Neuron (in vitro differentiated cells): ENCODE measurements around the gene RAD51B.
"Not testable (repeated sequence)": the region's sequence is repeated elsewhere in the genome, so short reads cannot be mapped to it uniquely, and the experiment has no call there.

Source experiments
- H2AFZ ChIP-seq: one replicate; pipeline ENCODE4 v1.6.1; 2013; ENCODE audit warnings: low read depth, mild to moderate bottlenecking, inconsistent platforms, low read length, moderate library complexity
- H3K27me3 ChIP-seq: one replicate; pipeline ENCODE4 v1.6.1; 2013; ENCODE audit warnings: low read length; ENCODE audit not compliant: insufficient read depth
- H3K36me3 ChIP-seq: one replicate; pipeline ENCODE4 v1.6.1; 2013; ENCODE audit warnings: low read length; ENCODE audit not compliant: insufficient read depth
- H3K4me1 ChIP-seq: one replicate; pipeline ENCODE4 v1.6.1; 2013; ENCODE audit warnings: low read length; ENCODE audit not compliant: insufficient read depth
- H3K4me3 ChIP-seq: 2 replicates; pipeline ENCODE4 v1.5.1; 2013; ENCODE audit warnings: mild to moderate bottlenecking, low read length, moderate library complexity
- H3K9me3 ChIP-seq: one replicate; pipeline ENCODE4 v1.6.1; 2013; ENCODE audit warnings: low read length

Gene RAD51B

DNA sequence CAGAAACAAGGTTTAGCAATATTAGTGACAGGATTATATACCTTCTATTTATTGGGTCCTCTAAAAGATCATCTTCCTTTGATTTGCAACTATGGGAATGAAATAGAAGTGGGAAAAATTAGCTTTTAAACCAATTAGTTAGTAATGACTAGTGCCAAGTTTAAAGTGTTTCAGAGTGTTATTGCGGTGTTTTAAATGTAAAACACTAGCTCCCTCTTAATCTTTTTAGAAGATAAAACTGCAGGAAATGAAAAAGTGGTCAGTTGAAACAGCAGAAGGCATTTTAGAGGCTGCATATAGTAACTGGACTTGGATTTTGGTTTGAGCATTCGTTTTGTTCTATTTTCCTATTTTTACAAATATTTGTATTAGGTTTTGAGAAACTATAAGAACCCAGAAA, 286.2 kb downstream of the RAD51B start:
- Histone ChIP-seq H3K36me3 (no peaks in the 10 kb centered on the region), H2AFZ (no peak overlapping the region), H3K4me3 (no peak overlapping the region), H3K9me3 (peaks cover 6% of the 10 kb centered on the region), H3K4me1 (peaks cover 22% of the 10 kb centered on the region), H3K27me3 (no peaks in the 10 kb centered on the region)

DNA sequence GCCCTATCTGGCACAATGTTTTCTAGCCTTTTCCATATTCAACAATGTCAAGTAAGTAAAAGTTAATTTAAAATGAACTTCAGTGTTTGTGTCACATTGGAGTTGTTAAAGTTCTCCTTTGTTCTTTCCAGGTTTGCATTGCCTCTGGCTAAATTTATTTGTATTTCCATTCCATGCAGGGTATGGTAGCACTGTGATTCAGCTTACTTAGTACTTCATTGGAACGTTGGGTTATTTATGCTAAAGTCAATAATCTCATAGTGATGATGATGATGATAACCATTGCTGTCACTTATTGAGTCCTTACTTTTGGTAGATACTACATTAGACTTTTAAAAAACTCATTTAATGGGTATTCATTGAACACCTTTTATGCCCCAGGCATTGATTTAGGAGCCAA, 286.9 kb downstream of the RAD51B start:
- H3K27me3 ChIP-seq: no peaks in the 10 kb centered on the region
- H3K9me3 ChIP-seq: peaks cover 6% of the 10 kb centered on the region
- H3K4me3 ChIP-seq: no peak overlapping the region
- H3K36me3 ChIP-seq: no peaks in the 10 kb centered on the region
- no peak overlapping the region for H2AFZ ChIP-seq
- H3K4me1 ChIP-seq: peaks cover 28% of the 10 kb centered on the region

DNA sequence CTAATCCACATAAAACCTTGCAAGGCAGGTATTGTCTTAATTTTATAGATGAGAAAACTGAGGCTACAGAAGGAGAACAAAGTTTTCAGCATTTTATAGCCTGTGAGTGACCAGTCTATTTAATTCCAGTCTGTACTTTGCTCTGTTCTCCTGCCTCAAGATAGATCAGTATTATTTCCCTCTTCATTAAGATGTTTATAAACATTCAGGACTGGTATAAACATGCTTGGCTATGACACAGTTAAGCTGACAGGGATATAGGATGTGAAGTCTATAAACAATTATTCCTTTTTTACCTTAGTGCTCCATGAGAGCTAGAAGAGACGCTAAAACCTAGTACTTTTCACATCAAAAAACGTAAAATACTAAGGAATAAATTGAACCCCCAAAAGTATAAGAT, 287.3 kb downstream of the RAD51B start:
- Histone ChIP-seq H3K27me3 (no peaks in the 10 kb centered on the region), H3K9me3 (peaks cover 5% of the 10 kb centered on the region), H3K4me1 (peaks cover 33% of the 10 kb centered on the region), H3K36me3 (no peaks in the 10 kb centered on the region), H3K4me3 (no peak overlapping the region), H2AFZ (no peak overlapping the region)

DNA sequence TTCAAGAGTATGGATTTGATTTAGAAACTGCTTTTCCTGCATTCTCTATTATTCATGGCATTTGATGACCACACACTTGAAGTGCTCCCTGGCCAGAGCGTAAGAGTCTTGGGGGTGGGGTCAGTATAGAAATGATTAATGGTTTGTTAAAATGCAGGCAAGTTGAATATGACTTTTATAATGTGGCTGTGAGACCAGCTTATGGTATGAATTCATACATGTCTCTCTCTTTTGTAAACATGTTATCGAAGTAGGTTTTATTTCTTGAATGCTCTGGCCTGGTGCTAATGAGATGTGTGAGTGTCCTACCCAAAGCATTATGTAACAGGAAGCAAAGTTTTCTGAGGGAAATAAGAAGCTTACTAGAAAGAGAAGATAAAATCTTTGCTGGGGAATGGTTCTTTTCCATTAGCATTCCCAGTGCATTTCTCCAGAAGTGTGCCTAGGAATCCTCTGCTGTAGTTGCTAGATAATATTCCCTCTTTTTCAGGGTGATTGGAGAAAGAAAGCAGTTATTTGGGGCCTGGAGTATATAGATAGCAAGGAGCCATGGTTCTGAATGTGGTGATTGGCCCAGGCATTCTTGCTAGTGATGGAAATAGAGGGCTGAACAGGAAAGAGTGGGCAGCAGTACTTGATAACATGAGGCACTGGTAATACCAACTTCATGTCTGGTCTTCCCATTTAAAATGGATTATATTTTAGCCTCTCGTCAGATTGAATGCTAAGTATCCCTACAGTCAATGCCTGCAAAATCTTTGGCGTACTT, 289.7 kb downstream of the RAD51B start:
- Histone ChIP-seq H3K4me3 (no peak overlapping the region), H3K9me3 (no peaks in the 10 kb centered on the region), H2AFZ (no peak overlapping the region), H3K4me1 (peaks cover 35% of the 10 kb centered on the region), H3K36me3 (no peaks in the 10 kb centered on the region), H3K27me3 (no peaks in the 10 kb centered on the region)

DNA sequence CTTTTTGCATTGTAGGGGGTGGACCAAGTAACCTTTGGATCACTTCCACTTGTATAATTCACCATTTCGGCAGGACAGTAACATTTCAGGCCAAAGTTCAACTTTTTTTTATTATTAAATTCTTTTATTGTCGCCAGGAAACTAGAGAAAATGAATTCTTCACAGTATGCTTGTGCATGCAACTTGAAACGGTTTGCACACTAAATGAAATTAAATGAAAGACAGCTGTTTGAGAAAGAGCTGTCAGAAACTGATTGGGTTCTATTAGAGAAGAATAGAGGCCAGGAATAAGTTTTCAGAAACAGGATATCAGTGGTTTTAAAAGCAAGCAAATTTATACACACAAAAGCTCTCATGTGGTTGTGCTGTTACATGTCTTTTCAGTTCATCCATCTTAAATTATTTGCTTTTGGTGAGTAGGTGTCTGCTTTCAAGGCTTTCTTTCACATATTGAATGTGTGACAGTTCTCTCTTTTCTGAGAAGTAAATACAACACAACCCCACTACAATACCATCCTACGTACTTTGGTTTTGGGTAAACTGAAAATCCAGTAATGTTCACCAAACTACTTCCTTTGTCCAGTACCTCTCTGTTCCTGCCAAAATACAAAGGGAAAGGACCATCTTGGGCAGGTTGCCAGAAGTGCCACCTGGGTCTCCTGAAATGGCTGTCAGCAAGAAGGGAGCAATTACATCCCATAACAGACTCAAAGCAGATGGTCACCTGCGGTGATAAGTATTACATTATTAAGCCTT, 291.7 kb downstream of the RAD51B start:
- Histone ChIP-seq H3K4me3 (no peak overlapping the region), H3K9me3 (no peaks in the 10 kb centered on the region), H2AFZ (no peak overlapping the region), H3K4me1 (peaks cover 29% of the 10 kb centered on the region), H3K27me3 (no peaks in the 10 kb centered on the region), H3K36me3 (no peaks in the 10 kb centered on the region)

DNA sequence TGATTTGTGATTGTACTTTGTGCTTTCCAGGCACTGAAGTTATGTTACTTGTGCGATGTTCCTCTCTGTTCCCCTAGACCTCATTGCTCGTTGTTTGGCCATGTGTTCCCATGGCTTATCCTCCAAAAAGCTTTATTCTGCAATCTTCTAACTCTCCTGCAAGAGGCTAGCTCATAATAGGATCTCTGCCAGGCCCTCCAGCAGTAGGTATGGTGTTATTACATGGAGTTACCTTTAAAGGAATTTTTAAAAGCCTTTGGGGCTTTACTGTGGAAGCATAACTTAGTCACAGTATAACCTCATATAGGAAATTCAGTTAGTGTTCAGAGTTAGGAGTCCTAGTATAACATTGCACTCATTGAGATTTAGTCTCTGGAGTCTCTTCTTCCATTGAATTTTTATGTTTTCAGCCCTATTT, 292.3 kb downstream of the RAD51B start:
- H2AFZ ChIP-seq: no peak overlapping the region
- H3K4me3 ChIP-seq: no peak overlapping the region
- H3K4me1 ChIP-seq: peaks cover 29% of the 10 kb centered on the region
- H3K9me3 ChIP-seq: no peaks in the 10 kb centered on the region
- H3K36me3 ChIP-seq: no peaks in the 10 kb centered on the region
- H3K27me3 ChIP-seq: no peaks in the 10 kb centered on the region

DNA sequence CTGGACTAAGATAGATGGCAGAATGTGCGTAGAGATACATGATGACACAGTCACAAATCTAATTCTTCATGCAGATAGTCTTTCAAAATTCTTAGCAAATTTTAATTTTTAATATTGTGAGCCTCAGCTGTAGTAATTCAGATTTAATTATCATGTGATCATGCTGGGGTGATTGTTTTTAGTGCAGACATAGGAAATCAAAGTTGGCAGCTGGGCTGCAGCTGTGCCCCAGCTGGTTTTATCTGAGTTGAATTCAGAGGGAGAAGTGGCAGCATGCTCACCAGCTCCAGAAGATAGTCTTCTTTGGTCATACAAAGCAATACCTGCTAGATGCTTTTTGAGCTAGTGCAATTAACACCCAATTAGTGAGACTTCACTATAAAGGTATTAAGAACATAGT, 292.9 kb downstream of the RAD51B start:
- H3K9me3 ChIP-seq: no peaks in the 10 kb centered on the region

DNA sequence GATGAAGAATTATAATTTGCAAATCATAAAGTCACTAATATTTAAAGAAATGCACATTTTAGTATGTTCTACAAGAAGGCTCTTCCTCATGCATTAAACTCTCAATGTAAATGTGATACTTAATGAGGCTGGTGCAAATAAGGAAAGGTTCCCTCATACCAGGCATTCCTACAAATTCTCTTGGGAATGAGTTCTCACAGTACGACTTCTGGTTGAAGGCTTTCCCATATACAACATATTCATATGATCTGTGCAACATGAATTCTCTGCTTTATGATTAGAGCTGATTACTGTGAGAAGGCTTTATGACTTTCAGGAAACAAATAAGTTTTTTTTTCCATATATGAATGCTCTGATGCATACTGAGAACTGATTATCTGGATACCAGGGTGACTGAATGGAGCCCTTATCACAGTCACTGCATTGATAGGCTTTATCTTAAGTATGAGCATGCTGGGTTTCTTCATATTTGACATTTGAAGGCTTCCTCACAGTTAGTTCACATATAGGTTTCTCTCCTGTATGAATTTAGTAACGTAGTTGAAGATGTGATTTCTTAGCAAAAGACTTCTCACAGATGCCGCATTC, 293.9 kb downstream of the RAD51B start:
- H3K4me1 ChIP-seq: peaks cover 29% of the 10 kb centered on the region
- no peak overlapping the region for H3K4me3 ChIP-seq

More for the DNA sequence above, 292.9 kb downstream of the RAD51B start:
- H3K36me3 ChIP-seq: no peaks in the 10 kb centered on the region
- peaks cover 29% of the 10 kb centered on the region for H3K4me1 ChIP-seq
- no peaks in the 10 kb centered on the region for H3K27me3 ChIP-seq
- H2AFZ ChIP-seq: no peak overlapping the region
- H3K4me3 ChIP-seq: no peak overlapping the region

DNA sequence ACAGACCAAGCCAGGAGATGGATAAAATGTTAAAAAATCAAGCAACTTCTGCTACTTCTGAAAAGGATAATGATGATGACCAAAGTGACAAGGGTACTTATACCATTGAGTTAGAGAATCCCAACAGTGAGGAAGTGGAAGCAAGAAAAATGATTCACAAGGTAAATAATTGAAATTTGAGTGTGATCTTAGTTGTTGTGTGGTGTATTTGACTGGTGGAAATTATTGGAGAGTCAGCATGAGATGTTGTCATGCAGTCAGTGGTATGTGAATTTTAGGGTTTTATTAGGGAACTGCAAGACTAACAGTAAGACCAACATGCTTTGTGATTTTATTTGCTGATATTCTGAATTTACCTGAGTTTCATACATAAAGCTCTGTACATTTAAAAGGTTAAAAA, 296.4 kb downstream of the RAD51B start:
- not testable (repeated sequence) for H3K4me3 ChIP-seq, H2AFZ ChIP-seq, H3K9me3 ChIP-seq, H3K27me3 ChIP-seq, H3K36me3 ChIP-seq
- H3K4me1 ChIP-seq: peaks cover 12% of the 10 kb centered on the region

More for the DNA sequence above, 293.9 kb downstream of the RAD51B start:
- Histone ChIP-seq H3K9me3 (no peaks in the 10 kb centered on the region), H2AFZ (no peak overlapping the region), H3K36me3 (no peaks in the 10 kb centered on the region), H3K27me3 (no peaks in the 10 kb centered on the region)

DNA sequence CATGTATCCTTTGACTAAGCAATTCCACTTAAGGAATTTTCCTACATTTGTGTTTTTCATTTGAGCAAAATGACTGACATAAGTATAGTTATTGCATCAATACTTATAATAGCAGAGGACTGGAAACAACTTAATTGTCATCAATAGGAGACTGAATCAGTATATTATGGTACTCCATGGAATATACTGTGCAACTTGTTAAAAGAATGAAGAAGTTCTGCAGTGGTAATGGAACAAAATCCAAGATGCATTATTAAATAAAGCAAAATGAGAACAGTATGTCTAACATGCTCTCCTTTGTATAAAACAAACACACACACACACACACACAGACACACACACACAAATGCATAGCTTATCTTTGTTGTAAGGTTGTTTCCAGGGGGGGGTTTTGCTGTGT, 303.1 kb downstream of the RAD51B start:
- peaks cover 13% of the 10 kb centered on the region for H3K4me1 ChIP-seq
- H3K27me3 ChIP-seq: no peaks in the 10 kb centered on the region
- no peak overlapping the region for H3K4me3 ChIP-seq
- no peaks in the 10 kb centered on the region for H3K36me3 ChIP-seq
- no peak overlapping the region for H2AFZ ChIP-seq
- no peaks in the 10 kb centered on the region for H3K9me3 ChIP-seq

DNA sequence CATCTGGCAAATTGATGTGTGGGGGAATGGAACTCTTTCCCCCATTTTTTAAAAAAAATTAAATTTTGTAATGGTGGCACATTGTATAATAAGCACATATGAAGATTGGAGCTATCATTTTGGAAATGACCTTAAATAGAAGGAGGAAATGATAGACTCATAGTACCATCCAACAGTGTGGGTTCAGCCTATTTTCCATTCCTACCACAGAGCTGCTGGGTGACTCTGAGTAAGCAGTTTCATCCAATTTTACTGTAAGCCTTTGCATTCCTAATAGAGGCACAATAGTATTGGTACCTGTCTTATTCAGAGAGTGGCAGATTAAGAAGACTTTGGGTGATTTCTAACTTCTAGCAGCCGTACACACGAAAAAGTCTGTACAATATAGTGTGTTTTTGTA, 304.5 kb downstream of the RAD51B start:
- no peak overlapping the region for H2AFZ ChIP-seq
- no peaks in the 10 kb centered on the region for H3K36me3 ChIP-seq
- H3K4me3 ChIP-seq: no peak overlapping the region
- H3K4me1 ChIP-seq: peaks cover 13% of the 10 kb centered on the region
- no peaks in the 10 kb centered on the region for H3K27me3 ChIP-seq
- no peaks in the 10 kb centered on the region for H3K9me3 ChIP-seq

DNA sequence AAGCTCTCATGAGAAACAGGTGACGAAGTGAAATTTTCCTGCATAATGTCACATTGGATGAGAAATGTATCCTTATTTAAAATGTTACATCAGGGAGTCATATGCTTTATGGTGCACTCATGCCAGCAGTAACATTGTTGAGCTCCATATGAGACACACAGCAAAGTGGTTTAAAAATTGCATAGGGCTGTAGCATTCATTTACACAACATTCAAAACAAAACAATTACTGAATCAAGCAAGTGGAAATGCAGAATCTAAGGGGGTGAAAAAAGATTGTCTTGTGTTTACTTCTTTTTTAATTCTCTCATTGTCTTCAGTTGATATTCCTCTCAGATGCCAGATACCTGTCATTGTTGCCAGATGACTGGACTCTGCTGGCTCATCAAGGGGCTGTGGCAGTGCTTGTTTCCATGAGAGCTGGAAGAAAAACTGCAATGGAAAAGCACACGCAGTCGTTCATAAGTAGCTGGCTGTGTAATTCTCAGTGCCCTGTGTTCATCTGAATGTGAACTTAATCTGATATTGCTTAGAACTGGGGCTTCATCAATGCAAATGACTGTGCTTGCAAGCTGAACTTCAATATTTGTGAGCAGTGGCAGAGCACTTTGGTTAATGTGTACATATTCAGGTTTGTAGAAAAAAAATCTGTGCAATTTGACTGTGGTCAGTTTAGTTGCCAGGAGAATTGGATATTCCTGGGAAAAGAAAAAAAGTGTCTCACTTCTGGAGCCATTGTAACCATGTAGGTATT, 305.6 kb downstream of the RAD51B start:
- Histone ChIP-seq H3K4me3 (no peak overlapping the region), H3K9me3 (no peaks in the 10 kb centered on the region), H3K27me3 (no peaks in the 10 kb centered on the region), H3K36me3 (no peaks in the 10 kb centered on the region), H3K4me1 (peaks cover 13% of the 10 kb centered on the region), H2AFZ (no peak overlapping the region)

DNA sequence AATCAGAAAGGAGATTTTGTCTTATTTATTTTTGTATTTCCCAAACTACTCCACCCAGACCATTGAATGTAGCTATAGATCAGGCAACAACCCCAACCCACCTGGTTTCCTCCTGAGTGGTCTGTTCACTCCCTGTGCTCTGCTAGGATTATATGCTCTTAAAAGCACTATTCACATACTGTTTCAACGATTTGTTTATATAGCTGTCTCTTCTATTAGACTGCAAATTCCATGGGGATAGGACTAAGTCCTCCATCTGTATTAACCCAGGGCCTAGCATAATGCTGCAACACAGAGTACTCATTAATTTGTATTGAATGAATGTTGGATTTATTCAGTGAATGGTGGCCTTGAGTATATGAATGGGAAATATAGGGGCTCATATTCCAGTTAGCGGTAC, 307.6 kb downstream of the RAD51B start:
- Histone ChIP-seq H3K36me3 (no peaks in the 10 kb centered on the region), H3K4me1 (peaks cover 13% of the 10 kb centered on the region), H2AFZ (no peak overlapping the region), H3K9me3 (no peaks in the 10 kb centered on the region), H3K27me3 (no peaks in the 10 kb centered on the region), H3K4me3 (no peak overlapping the region)
